Measurements from ENCODE around the gene HIVEP3.
"Not testable (repeated sequence)": the region's sequence is repeated elsewhere in the genome, so short reads cannot be mapped to it uniquely, and the experiment has no call there.

Gene HIVEP3

GRCh38 chr1:41953291-41953690 lies 34.6 kb upstream of the HIVEP3 start (continued):
- TF ChIP-seq ZNF692 (tag by site-specific recombination; IDR thresholded peaks at IDR 0.05) (no peak), ZBTB44 (tag by site-specific recombination; IDR thresholded peaks at IDR 0.05) (no peak), ZNF10 (tag by site-specific recombination; IDR thresholded peaks at IDR 0.05) (no peak), ZFP69B (tag by site-specific recombination; IDR thresholded peaks at IDR 0.05) (no peak), ZNF114 (tag by site-specific recombination; IDR thresholded peaks at IDR 0.05) (no peak), ZNF175 (tag by site-specific recombination; IDR thresholded peaks at IDR 0.05) (no peak)

- Histone ChIP-seq H3K9me3 (ENCODE audit: control insufficient read depth, insufficient read depth, low read depth, low read length) (no peaks in the 10 kb centered on the region), H3K36me3 (ENCODE audit: control insufficient read depth in 2 of 2, insufficient read depth in 1 of 2, low read length in 2 of 2) (no peaks in the 10 kb centered on the region), H3K4me1 (ENCODE audit: control insufficient read depth, insufficient read depth, low read length) (peaks cover 19% of the 10 kb centered on the region), H3K27ac (ENCODE audit: extremely low read depth, low read depth, low read length) (no peak overlapping the region), H3K4me3 (ENCODE audit: low read depth, low read length) (no peak overlapping the region)
- CTCF ChIA-PET = no interaction called here
- POLR2A ChIA-PET = no interaction called here
- TF ChIP-seq ZNF132 (tag by site-specific recombination; IDR thresholded peaks at IDR 0.05; ENCODE audit: borderline replicate concordance) = no peak
- TF ChIP-seq MYNN (tag by site-specific recombination; IDR thresholded peaks at IDR 0.05; ENCODE audit: borderline replicate concordance) = no peak
- TF ChIP-seq, protein P1, sequence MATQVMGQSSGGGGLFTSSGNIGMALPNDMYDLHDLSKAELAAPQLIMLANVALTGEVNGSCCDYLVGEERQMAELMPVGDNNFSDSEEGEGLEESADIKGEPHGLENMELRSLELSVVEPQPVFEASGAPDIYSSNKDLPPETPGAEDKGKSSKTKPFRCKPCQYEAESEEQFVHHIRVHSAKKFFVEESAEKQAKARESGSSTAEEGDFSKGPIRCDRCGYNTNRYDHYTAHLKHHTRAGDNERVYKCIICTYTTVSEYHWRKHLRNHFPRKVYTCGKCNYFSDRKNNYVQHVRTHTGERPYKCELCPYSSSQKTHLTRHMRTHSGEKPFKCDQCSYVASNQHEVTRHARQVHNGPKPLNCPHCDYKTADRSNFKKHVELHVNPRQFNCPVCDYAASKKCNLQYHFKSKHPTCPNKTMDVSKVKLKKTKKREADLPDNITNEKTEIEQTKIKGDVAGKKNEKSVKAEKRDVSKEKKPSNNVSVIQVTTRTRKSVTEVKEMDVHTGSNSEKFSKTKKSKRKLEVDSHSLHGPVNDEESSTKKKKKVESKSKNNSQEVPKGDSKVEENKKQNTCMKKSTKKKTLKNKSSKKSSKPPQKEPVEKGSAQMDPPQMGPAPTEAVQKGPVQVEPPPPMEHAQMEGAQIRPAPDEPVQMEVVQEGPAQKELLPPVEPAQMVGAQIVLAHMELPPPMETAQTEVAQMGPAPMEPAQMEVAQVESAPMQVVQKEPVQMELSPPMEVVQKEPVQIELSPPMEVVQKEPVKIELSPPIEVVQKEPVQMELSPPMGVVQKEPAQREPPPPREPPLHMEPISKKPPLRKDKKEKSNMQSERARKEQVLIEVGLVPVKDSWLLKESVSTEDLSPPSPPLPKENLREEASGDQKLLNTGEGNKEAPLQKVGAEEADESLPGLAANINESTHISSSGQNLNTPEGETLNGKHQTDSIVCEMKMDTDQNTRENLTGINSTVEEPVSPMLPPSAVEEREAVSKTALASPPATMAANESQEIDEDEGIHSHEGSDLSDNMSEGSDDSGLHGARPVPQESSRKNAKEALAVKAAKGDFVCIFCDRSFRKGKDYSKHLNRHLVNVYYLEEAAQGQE (tag by site-specific recombination; IDR thresholded peaks at IDR 0.05) = no peak
- TF ChIP-seq ZNF138 (tag by site-specific recombination; IDR thresholded peaks at IDR 0.05; ENCODE audit: borderline replicate concordance) = no peak
- TF ChIP-seq ZBTB7A (tag by site-specific recombination; IDR thresholded peaks at IDR 0.05; ENCODE audit: low read depth) = no peak
- no peak for TF ChIP-seq ZNF19 (tag by site-specific recombination; IDR thresholded peaks at IDR 0.05; ENCODE audit: low read depth)
- no peak for TF ChIP-seq ZNF658 (tag by site-specific recombination; IDR thresholded peaks at IDR 0.05)
- TF ChIP-seq ZNF426 (tag by site-specific recombination; IDR thresholded peaks at IDR 0.05) = no peak
- TF ChIP-seq ZNF223 (tag by site-specific recombination; IDR thresholded peaks at IDR 0.05) = no peak
- TF ChIP-seq ZNF624 (tag by site-specific recombination; IDR thresholded peaks at IDR 0.05) = no peak
- TF ChIP-seq ZNF423 (tag by site-specific recombination; IDR thresholded peaks at IDR 0.05) = no peak
- no peak for TF ChIP-seq ZNF677 (tag by site-specific recombination; IDR thresholded peaks at IDR 0.05)
- TF ChIP-seq ZXDB (tag by site-specific recombination; IDR thresholded peaks at IDR 0.05) = no peak
- no peak for TF ChIP-seq ZNF830 (tag by site-specific recombination; IDR thresholded peaks at IDR 0.05; ENCODE audit: low read depth)
Observed at GRCh38 chr1:41952208-41952607, 33.5 kb upstream of the HIVEP3 start.

GRCh38 chr1:41951492-41951891 lies 32.8 kb upstream of the HIVEP3 start:
- H3K4me3 ChIP-seq (ENCODE audit: low read depth, low read length); H3K27ac ChIP-seq (ENCODE audit: extremely low read depth, low read depth, low read length); POLR2A ChIA-PET; CTCF ChIA-PET; H3K36me3 ChIP-seq (ENCODE audit: control insufficient read depth in 2 of 2, insufficient read depth in 1 of 2, low read length in 2 of 2); H3K9me3 ChIP-seq (ENCODE audit: control insufficient read depth, insufficient read depth, low read depth, low read length): not testable (repeated sequence)
- H3K4me1 ChIP-seq (ENCODE audit: control insufficient read depth, insufficient read depth, low read length) = peaks cover 17% of the 10 kb centered on the region

Measured in HEK293 (cell line).